GM23248 (cell line): Measurements from ENCODE around the gene FCHSD1.

Source experiments
- EZH2 ChIP-seq: fragments of 200-600 bp; sonication (generic); IDR thresholded peaks from 2 replicates; pipeline ENCODE4 v1.6.1; 2018; ENCODE audit warnings: antibody characterized with exemption, mild to moderate bottlenecking; ENCODE audit not compliant: insufficient read depth, poor library complexity, severe bottlenecking
- EZH2phosphoT487 ChIP-seq: fragments of 200-600 bp; sonication (generic); IDR thresholded peaks from 2 replicates; pipeline ENCODE4 v1.6.1; 2018; ENCODE audit warnings: antibody characterized with exemption, moderate library complexity, mild to moderate bottlenecking, low read depth; ENCODE audit not compliant: insufficient read depth

GRCh38 chr5:141651728-141652105 is 499 bp upstream of the FCHSD1 start:
- TF ChIP-seq EZH2 = no peak
- no peak for TF ChIP-seq EZH2phosphoT487
